H1 (cell line): ENCODE measurements around the gene FHIT. TPM values are rescaled to one million over a fixed set of nuclear protein-coding genes. Genes with fewer than 3 reads are reported as not detected.

Source experiments
- CTCF ChIA-PET: fragments of 300-600 bp; sonication (Branson Sonifier 250); formaldehyde crosslinking; loops from one replicate; lab custom pipeline; 2021; ENCODE audit not compliant: partially characterized antibody; lab: Charles Lee
- POLR2A ChIA-PET: fragments of 300-600 bp; sonication (Branson Sonifier 250); formaldehyde crosslinking; loops from one replicate; lab custom pipeline; 2021; ENCODE audit warnings: inconsistent platforms; ENCODE audit not compliant: partially characterized antibody; lab: Charles Lee
- DNase-seq, 2 experiments: peaks; one replicate each; pipeline versions ENCODE4 v3.0.0 to v3.0.0-alpha.2; 2010 to 2022; ENCODE audit warnings: low spot score in 2 of 2, low read depth in 1 of 2, mixed read lengths in 1 of 2
- FAIRE-seq: peaks from 2 replicates; lab custom pipeline; 2011; peaks lifted over from hg19 to GRCh38; lab: Jason Lieb, UNC
- H2AFZ ChIP-seq: 2 replicates; pipeline ENCODE4 v1.8.1; 2012; ENCODE audit warnings: low read length, inconsistent platforms
- H2AK5ac ChIP-seq: 2 replicates; pipeline ENCODE4 v1.6.1; 2013; ENCODE audit warnings: low read depth, low read length
- H2BK120ac ChIP-seq: replicated peaks from 2 replicates; pipeline ENCODE3; 2013; ENCODE audit warnings: low read depth, low read length, inconsistent platforms
- H2BK12ac ChIP-seq: 2 replicates; pipeline ENCODE4 v1.6.1; 2013; ENCODE audit warnings: low read depth, low read length
- H2BK15ac ChIP-seq: 2 replicates; pipeline ENCODE4 v1.6.1; 2013; ENCODE audit warnings: low read length
- H2BK20ac ChIP-seq: 2 replicates; pipeline ENCODE4 v1.6.1; 2013; ENCODE audit warnings: low read length
- H2BK5ac ChIP-seq: 2 replicates; pipeline ENCODE4 v1.6.1; 2013; ENCODE audit warnings: low read depth, low read length
- H3K14ac ChIP-seq: 2 replicates; pipeline ENCODE4 v1.6.1; 2013; ENCODE audit warnings: inconsistent platforms; ENCODE audit not compliant: insufficient read length
- H3K18ac ChIP-seq: 2 replicates; pipeline ENCODE4 v1.6.1; 2013; ENCODE audit warnings: low read length; ENCODE audit errors: extremely low read depth
- H3K23ac ChIP-seq: 2 replicates; pipeline ENCODE4 v1.6.1; 2013; ENCODE audit warnings: inconsistent platforms; ENCODE audit not compliant: insufficient read length
- H3K23me2 ChIP-seq: 2 replicates; pipeline ENCODE4 v1.6.1; 2013; ENCODE audit warnings: low read depth, low read length
- H3K27ac ChIP-seq: 2 replicates; pipeline ENCODE4 v1.6.1; 2011; ENCODE audit warnings: low read depth, low read length, inconsistent platforms
- H3K27me3 ChIP-seq, 4 experiments: replicated peaks in 1 of 4; 1 replicate in 1 of 4; 2 replicates in 3 of 4; pipeline versions ENCODE4 v1.6.1 to v1.8.1; 2011 to 2013; ENCODE audit warnings: low read length in 3 of 4, mild to moderate bottlenecking in 3 of 4, inconsistent platforms in 2 of 4, mixed read lengths in 2 of 4, moderate library complexity in 1 of 4; ENCODE audit not compliant: control insufficient read depth in 3 of 4, insufficient read depth in 3 of 4; ENCODE audit errors: extremely low read depth in 1 of 4
- H3K36me3 ChIP-seq, 4 experiments: 2 replicates each; pipeline versions ENCODE4 v1.6.1 to v1.8.1; 2011 to 2013; ENCODE audit warnings: mild to moderate bottlenecking in 4 of 4, low read length in 3 of 4, moderate library complexity in 2 of 4, control low read depth in 1 of 4, inconsistent platforms in 1 of 4; ENCODE audit not compliant: insufficient read depth in 4 of 4, control insufficient read depth in 2 of 4
- H3K4ac ChIP-seq: replicated peaks from 2 replicates; pipeline ENCODE3; 2013; ENCODE audit warnings: low read length, low read depth, mixed read lengths, inconsistent platforms; ENCODE audit not compliant: insufficient read length
- H3K4me1 ChIP-seq, 4 experiments: replicated peaks in 1 of 4; 1 replicate in 1 of 4; 2 replicates in 3 of 4; pipeline versions ENCODE4 v1.6.1 to v1.8.1; 2011 to 2013; ENCODE audit warnings: low read length in 3 of 4, inconsistent platforms in 2 of 4, mixed read lengths in 1 of 4; ENCODE audit not compliant: insufficient read depth in 4 of 4, control insufficient read depth in 3 of 4
- H3K4me2 ChIP-seq, 2 experiments: 2 replicates each; pipeline versions ENCODE4 v1.6.1 to v1.8.1; 2011 to 2013; ENCODE audit warnings: low read depth in 2 of 2, low read length in 2 of 2, control low read depth in 1 of 2, inconsistent platforms in 1 of 2, mild to moderate bottlenecking in 1 of 2; ENCODE audit not compliant: insufficient read depth in 1 of 2
- H3K4me3 ChIP-seq, 4 experiments: fragments of 200-600, 300-600 bp in 1 of 4; sonication (generic), shearing (Covaris generic), sonication (Bioruptor Twin) in 1 of 4; 2 replicates each; pipeline versions ENCODE4 v1.5.1 to v1.8.1; 2011 to 2016; ENCODE audit warnings: low read length in 4 of 4, low read depth in 3 of 4, control low read depth in 2 of 4, inconsistent platforms in 2 of 4, mild to moderate bottlenecking in 2 of 4, mixed read lengths in 1 of 4, moderate library complexity in 1 of 4; ENCODE audit not compliant: insufficient read depth in 2 of 4; ENCODE audit errors: extremely low read depth in 1 of 4
- H3K56ac ChIP-seq: replicated peaks from 2 replicates; pipeline ENCODE3; 2013; ENCODE audit warnings: low read depth, mild to moderate bottlenecking, mixed read lengths, low read length, inconsistent platforms; ENCODE audit not compliant: insufficient read length
- H3K79me1 ChIP-seq: 2 replicates; pipeline ENCODE4 v1.6.1; 2013; ENCODE audit warnings: low read depth, low read length, control low read depth
- H3K79me2 ChIP-seq, 2 experiments: 2 replicates each; pipeline versions ENCODE4 v1.6.1 to v1.8.1; 2012 to 2013; ENCODE audit warnings: low read length in 2 of 2, mild to moderate bottlenecking in 2 of 2, inconsistent platforms in 1 of 2; ENCODE audit not compliant: insufficient read depth in 2 of 2, control insufficient read depth in 1 of 2
- H3K9ac ChIP-seq, 4 experiments: replicated peaks in 1 of 4; 1 replicate in 1 of 4; 2 replicates in 3 of 4; pipeline versions ENCODE4 v1.6.1 to v1.8.1; 2011 to 2013; ENCODE audit warnings: low read depth in 3 of 4, low read length in 3 of 4, control low read depth in 2 of 4, mild to moderate bottlenecking in 2 of 4, moderate library complexity in 2 of 4, inconsistent platforms in 1 of 4; ENCODE audit errors: extremely low read depth in 1 of 4
- H3K9me3 ChIP-seq, 2 experiments: 2 replicates each; pipeline versions ENCODE4 v1.6.1 to v1.8.1; 2012 to 2013; ENCODE audit warnings: mild to moderate bottlenecking in 2 of 2, moderate library complexity in 2 of 2, control low read depth in 1 of 2, inconsistent platforms in 1 of 2, low read depth in 1 of 2, low read length in 1 of 2, mixed read lengths in 1 of 2; ENCODE audit not compliant: insufficient read depth in 2 of 2
- H4K20me1 ChIP-seq, 2 experiments: replicated peaks in 1 of 2; 2 replicates each; pipeline versions ENCODE3 to v1.8.1; 2011 to 2013; ENCODE audit warnings: inconsistent platforms in 2 of 2, low read length in 2 of 2, mild to moderate bottlenecking in 1 of 2; ENCODE audit not compliant: insufficient read depth in 2 of 2, control insufficient read depth in 1 of 2
- H4K5ac ChIP-seq: 2 replicates; pipeline ENCODE4 v1.6.1; 2013; ENCODE audit warnings: low read length, low read depth, mixed read lengths, inconsistent platforms; ENCODE audit not compliant: insufficient read length
- H4K8ac ChIP-seq: 2 replicates; pipeline ENCODE4 v1.8.0; 2013; ENCODE audit warnings: mild to moderate bottlenecking, moderate library complexity, low read length, inconsistent platforms; ENCODE audit not compliant: insufficient read depth; ENCODE audit errors: extremely low read depth
- H4K91ac ChIP-seq: replicated peaks from 2 replicates; pipeline ENCODE3; 2013; ENCODE audit warnings: low read length, mixed read lengths, inconsistent platforms; ENCODE audit not compliant: insufficient read length
- CHD1 ChIP-seq: IDR thresholded peaks from 2 replicates; pipeline ENCODE4 v1.6.1; 2012; ENCODE audit warnings: low read depth, low read length, improper control_type of control experiment
- CHD2 ChIP-seq: IDR thresholded peaks from 2 replicates; pipeline ENCODE4 v1.6.1; 2012; ENCODE audit warnings: low read length, improper control_type of control experiment
- CTBP2 ChIP-seq: IDR thresholded peaks from 2 replicates; pipeline ENCODE4 v1.7.0; 2011; ENCODE audit warnings: borderline replicate concordance, mild to moderate bottlenecking, moderate library complexity, mixed read lengths, low read length; ENCODE audit not compliant: insufficient read depth, insufficient read length
- EGR1 ChIP-seq: IDR thresholded peaks from 2 replicates; pipeline ENCODE4 v1.6.1; 2011; ENCODE audit warnings: low read depth, low read length, borderline replicate concordance
- EZH2 ChIP-seq: fragments of 200-600 bp; sonication (generic); IDR thresholded peaks from 2 replicates; pipeline ENCODE4 v1.7.1; 2012; ENCODE audit warnings: low read depth, mild to moderate bottlenecking, moderate library complexity, low read length, inconsistent platforms; ENCODE audit not compliant: severe bottlenecking
- JUN ChIP-seq: IDR thresholded peaks from 2 replicates; pipeline ENCODE4 v1.6.1; 2011; ENCODE audit warnings: low read depth, mild to moderate bottlenecking, improper control_type of control experiment, low read length
- RFX5 ChIP-seq: IDR thresholded peaks from 2 replicates; pipeline ENCODE4 v1.6.1; 2011; ENCODE audit warnings: low read depth, low read length, improper control_type of control experiment, borderline replicate concordance
- SIRT6 ChIP-seq: IDR thresholded peaks from one replicate; pipeline ENCODE4 v1.7.1; 2012; ENCODE audit warnings: low read length, inconsistent platforms
- SUZ12 ChIP-seq: fragments of 200-600 bp; sonication (generic); IDR thresholded peaks from 2 replicates; pipeline ENCODE4 v1.6.1; 2012; ENCODE audit warnings: mild to moderate bottlenecking, inconsistent platforms, low read length, moderate library complexity, mixed read lengths
- TCF12 ChIP-seq: IDR thresholded peaks from 2 replicates; pipeline ENCODE4 v1.6.1; 2011; ENCODE audit warnings: low read depth, mild to moderate bottlenecking, low read length
- WGBS, 2 experiments: shearing (Covaris generic) in 1 of 2; methylation state at CpG; one replicate each; pipeline versions ENCODE4 v1.1.6 to v1.1.7; 2013 to 2015; ENCODE audit warnings: low lambda C conversion rate in 2 of 2, mixed read lengths in 2 of 2, inconsistent platforms in 1 of 2, low coverage in 1 of 2, missing lambda C conversion rate in 1 of 2; ENCODE audit not compliant: insufficient replicate concordance in 2 of 2, insufficient coverage in 1 of 2, insufficient read length in 1 of 2; ENCODE audit errors: extremely low coverage in 1 of 2, missing lambda C conversion rate in 1 of 2; 5-methylcytosine and 5-hydroxymethylcytosine counted together
- polyA plus RNA-seq, 7 experiments: library from polyadenylated mRNA; depleted of rRNA in 3 of 7; stranded (reverse) in 5 of 7; unstranded in 2 of 7; fragments of >200 nt in 5 of 7; fragments of 200-250 nt in 2 of 7; gene quantifications; 1 replicate in 5 of 7; 2 replicates in 1 of 7; 4 replicates in 1 of 7; pipeline versions ENCODE4 v1.2.1 to v1.2.3, GENCODE V29; 2011 to 2013; ENCODE audit warnings: missing spikeins in 2 of 7, mixed read lengths in 2 of 7
- total RNA-seq: library from RNA; stranded (reverse); fragmentation: NEBNext Ultra II Directional; extraction: Animal tissue kit (Norgen Biotek cat#: 25700); gene quantifications from 2 replicates; pipeline ENCODE4 v1.2.1, GENCODE V29; 2021
- TF ChIP-seq, protein P1 (sequence below): IDR thresholded peaks from 2 replicates; pipeline ENCODE4 v1.6.1; 2012; ENCODE audit warnings: inconsistent platforms
- TF ChIP-seq, protein P2 (sequence below), 3 experiments: IDR thresholded peaks; 1 replicate in 2 of 3; 2 replicates in 1 of 3; pipeline versions ENCODE4 v1.5.1 to v1.6.1; 2011; ENCODE audit warnings: low read length in 3 of 3, mild to moderate bottlenecking in 3 of 3, inconsistent platforms in 2 of 3, low read depth in 1 of 3, moderate library complexity in 1 of 3; ENCODE audit not compliant: insufficient read depth in 1 of 3; ENCODE audit errors: control extremely low read depth in 1 of 3

FHIT gene
- total and polyA plus RNA-seq, 2 of the 8 experiments (the other 6 are each of a cell fraction or from before 2014, with no cell fraction given), result 1.2 to 3.2 TPM

DNA sequence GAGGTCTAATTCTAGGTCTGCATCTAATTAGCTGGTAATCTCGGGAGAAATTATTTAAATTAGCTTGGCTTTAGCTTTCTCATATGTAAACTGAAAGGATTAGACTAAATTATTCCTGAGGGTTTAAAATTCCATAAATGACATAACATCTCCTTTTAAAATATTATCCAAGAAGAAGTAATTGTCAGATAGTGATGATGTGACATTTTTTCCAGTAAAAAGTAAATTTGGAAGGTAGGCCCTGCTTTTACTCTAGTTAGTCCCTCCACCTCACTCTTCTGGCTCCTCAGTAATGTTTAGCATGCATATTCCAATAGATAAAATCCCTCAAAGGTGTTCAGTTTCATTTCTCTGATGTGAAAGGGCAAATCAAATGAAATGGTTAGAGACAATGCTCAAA is 215.7 kb downstream of the FHIT start:
- Histone ChIP-seq H3K4me3 (no peak overlapping the region), H3K79me2 (no peaks in the 10 kb centered on the region), H3K23me2 (no peaks in the 10 kb centered on the region), H3K27me3 (no peaks in the 10 kb centered on the region), H3K23ac (no peak overlapping the region), H3K4me1 (no peaks in the 10 kb centered on the region), H4K20me1 (no peaks in the 10 kb centered on the region), H3K4me2 (no peak overlapping the region), H2BK120ac (no peak overlapping the region), H3K79me1 (no peaks in the 10 kb centered on the region), H4K5ac (no peak overlapping the region), H4K91ac (no peak overlapping the region), H3K9me3 (peaks cover 5 to 8% of the 10 kb centered on the region in 2 experiments; a peak in 2 of 4 replicates), H3K4ac (no peak overlapping the region), H3K18ac (no peak overlapping the region), H2AK5ac (no peak overlapping the region), H2BK12ac (no peak overlapping the region), H2BK5ac (no peak overlapping the region), H3K36me3 (no peaks in the 10 kb centered on the region), H3K9ac (no peak overlapping the region), H3K56ac (no peak overlapping the region), H4K8ac (no peak overlapping the region), H2AFZ (no peak overlapping the region), H2BK20ac (no peak overlapping the region), H3K14ac (no peak overlapping the region), H2BK15ac (no peak overlapping the region), H3K27ac (no peak overlapping the region)
- CTCF ChIA-PET, result no interaction called here
- FAIRE-seq, result no peak
- 91% methylated on average over 1 of the region's 1 CpG; no CpG with 5 or more reads in 1 of the 2 experiments for WGBS, 2 experiments
- POLR2A ChIA-PET, result no interaction called here
- no peak for DNase-seq
- TF ChIP-seq RFX5, result no peak
- no peak for TF ChIP-seq SUZ12
- no peak for TF ChIP-seq JUN
- TF ChIP-seq CHD2, result no peak
- no peak for TF ChIP-seq CTBP2
- no peak for TF ChIP-seq CHD1
- TF ChIP-seq, protein P1, sequence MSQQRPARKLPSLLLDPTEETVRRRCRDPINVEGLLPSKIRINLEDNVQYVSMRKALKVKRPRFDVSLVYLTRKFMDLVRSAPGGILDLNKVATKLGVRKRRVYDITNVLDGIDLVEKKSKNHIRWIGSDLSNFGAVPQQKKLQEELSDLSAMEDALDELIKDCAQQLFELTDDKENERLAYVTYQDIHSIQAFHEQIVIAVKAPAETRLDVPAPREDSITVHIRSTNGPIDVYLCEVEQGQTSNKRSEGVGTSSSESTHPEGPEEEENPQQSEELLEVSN, result no peak
- no peak for TF ChIP-seq EGR1
- no peak for TF ChIP-seq SIRT6
- no peak for TF ChIP-seq TCF12
- TF ChIP-seq EZH2, result no peak
- TF ChIP-seq, protein P2, sequence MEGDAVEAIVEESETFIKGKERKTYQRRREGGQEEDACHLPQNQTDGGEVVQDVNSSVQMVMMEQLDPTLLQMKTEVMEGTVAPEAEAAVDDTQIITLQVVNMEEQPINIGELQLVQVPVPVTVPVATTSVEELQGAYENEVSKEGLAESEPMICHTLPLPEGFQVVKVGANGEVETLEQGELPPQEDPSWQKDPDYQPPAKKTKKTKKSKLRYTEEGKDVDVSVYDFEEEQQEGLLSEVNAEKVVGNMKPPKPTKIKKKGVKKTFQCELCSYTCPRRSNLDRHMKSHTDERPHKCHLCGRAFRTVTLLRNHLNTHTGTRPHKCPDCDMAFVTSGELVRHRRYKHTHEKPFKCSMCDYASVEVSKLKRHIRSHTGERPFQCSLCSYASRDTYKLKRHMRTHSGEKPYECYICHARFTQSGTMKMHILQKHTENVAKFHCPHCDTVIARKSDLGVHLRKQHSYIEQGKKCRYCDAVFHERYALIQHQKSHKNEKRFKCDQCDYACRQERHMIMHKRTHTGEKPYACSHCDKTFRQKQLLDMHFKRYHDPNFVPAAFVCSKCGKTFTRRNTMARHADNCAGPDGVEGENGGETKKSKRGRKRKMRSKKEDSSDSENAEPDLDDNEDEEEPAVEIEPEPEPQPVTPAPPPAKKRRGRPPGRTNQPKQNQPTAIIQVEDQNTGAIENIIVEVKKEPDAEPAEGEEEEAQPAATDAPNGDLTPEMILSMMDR (IDR thresholded peaks at IDR 0.05; ENCODE audit: control extremely low read depth in 1 of 3, insufficient read depth in 1 of 3, low read depth in 1 of 3, low read length in 3 of 3), result no peak
